NCI-H1930 (cell line): Measurements from ENCODE around the gene EVC2.
"Not testable (repeated sequence)": the region's sequence is repeated elsewhere in the genome, so short reads cannot be mapped to it uniquely, and the experiment has no call there.

Experiments used
- DNase-seq, 2 experiments: peaks; one replicate each; lab custom pipeline; 2025; lab: John Stamatoyannopoulos, UW

The EVC2 gene

DNA sequence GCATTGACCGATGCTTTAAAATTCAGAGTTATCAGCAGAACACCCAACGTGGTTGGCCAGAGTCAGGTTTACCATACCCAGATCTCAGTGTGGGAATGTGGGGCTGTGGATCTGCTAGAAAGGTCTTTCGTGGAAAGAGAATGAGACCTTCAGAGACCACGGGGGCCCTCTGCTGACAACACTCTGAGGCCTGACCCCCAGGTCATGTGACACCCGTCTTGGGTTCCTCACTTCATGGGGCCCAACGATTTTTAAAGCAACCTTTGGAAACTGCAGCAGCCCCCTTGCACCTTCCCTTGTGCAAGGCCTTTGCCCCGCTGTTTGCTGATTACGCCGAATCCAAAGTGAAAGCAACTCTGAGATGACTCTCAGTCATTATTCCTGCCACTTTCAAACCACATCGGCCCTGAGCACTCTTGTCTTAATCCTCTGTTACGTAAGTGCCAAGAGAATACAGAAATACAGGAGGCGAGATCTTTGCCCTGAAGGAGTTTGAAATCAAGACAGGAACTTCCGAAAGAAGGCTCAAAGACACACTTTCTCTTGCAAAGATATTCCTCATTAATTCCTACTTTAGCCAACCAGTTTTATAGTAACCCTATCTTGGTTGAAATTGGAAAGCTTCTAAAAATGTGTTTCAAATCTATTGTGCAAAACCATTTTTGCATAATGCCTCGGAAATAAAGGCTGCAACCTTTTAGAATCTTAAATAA is 88.3 kb downstream of the EVC2 start:
- DNase-seq = no peak

- no peak for DNase-seq
These were observed 90.1 kb downstream of the EVC2 start for GRCh38 chr4:5618051-5618960.

DNA sequence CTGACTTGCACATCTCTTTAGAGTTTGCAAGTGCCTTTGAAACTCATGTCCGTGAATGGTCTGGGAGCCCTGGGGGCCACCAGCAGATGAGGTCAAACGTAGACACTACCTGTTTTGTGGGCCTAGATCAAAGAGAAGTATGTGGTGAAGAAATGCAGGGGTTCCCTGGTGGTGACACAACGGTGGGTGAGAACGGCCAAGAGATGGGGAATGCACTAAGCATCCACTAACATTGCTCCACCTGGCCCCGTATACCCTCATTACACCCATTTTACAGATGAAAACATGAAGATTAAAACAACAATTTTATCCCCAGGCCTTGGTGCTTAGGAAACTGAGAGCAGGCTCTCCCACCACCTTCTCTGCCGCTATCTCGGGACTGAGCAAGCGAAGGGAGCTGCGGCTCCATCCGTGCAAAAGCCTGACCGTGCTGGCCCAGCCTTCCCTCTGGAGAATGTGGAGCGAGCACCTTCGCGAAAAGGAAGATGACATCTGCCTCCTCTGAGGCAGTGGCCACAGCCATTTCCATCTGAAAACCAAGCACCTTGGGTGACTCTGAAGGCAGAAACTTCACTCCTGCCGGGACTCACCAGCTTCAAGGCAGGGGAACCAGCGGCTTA is 91.9 kb downstream of the EVC2 start:
- DNase-seq = no peak

DNA sequence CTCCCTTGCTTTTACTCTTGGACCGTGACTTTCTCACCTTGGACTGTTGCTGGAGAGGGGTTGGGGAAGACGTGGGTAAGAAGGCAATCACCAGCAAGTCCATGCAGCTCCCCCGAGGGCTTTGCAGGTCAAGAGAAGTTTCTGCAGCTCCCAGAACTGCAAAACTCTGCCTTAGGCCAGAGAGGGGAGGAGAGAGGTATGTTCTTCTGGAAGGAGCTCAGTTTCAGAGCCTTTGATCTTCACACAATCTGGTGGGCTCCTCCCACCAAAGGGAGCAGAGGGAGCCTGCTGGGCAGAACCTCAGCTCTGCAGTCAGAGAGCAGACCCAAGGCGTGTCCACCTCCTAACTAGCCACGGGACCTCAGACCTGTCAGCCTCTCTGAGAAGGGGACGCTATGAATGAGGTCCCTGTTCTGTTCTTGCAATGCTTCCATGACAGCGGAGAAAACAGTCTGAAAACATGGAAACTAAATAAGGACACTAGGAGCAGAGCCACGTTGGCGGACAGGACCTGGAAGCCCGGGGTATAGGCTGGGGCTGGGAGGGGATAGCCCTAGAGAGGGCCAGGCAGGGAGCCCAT is 92.8 kb downstream of the EVC2 start:
- DNase-seq = no peak

DNA sequence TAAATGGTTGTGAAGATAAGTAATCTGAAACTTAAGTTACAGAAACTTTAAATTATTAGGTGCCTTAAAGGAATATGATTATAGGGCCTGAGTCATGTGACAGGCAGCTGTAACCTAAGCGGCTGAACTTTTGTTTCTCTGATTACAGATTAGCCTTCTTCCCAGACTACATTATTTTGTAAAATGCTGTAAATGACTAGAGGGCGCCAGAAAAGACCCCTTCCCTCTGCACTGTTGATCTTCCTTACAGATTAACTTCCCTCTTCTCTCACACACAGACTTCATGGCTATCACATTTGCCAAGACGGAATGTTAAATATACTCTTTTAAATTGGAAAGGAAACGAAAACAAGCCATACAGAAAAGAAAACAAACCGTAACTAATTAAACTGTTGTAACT is 96.6 kb downstream of the EVC2 start:
- DNase-seq = no peak

GRCh38 chr4:5609306-5610007 is 98.9 kb downstream of the EVC2 start:
- DNase-seq = no peak

DNA sequence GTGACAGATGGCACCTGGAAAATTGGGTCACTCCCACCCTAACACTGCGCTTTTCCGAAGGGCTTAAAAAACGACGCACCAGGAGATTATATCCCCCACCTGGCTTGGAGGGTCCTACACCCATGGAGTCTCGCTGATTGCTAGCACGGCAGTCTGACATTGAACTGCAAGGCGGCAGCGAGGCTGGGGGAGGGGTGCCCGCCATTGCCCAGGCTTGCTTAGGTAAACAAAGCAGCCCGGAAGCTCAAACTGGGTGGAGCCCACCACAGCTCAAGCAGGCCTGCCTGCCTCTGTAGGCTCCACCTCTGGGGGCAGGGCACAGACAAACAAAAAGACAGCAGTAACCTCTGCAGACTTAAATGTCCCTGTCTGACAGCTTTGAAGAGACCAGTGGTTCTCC is 114.5 kb downstream of the EVC2 start:
- not testable (repeated sequence) for DNase-seq

DNA sequence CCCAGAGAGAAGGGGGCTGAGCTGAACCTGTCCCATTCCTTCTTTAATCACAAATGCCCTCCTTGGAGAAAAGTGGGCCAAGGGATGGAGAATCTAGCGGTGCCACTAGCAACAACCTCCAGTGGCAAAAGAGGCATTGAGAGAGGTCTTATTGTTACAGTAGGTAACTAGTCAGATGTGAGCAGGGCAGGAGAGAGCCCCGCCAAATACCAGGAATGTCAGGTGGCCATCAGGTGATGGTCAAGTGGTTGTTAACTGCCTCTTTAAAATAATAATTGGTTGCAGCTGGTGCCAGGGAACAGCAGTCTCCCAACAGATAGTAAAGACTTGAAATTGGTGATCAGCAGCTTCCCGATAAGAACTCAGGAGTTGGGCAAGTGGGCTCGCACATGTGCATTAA is 116.1 kb downstream of the EVC2 start:
- no peak for DNase-seq

GRCh38 chr4:5589495-5589894 is 118.9 kb downstream of the EVC2 start:
- no peak for DNase-seq

GRCh38 chr4:5588046-5588445 is 120.3 kb downstream of the EVC2 start:
- no peak for DNase-seq

- no peak for DNase-seq
These were observed 132.4 kb downstream of the EVC2 start for GRCh38 chr4:5575941-5576340.

GRCh38 chr4:5574386-5574785 is 134.0 kb downstream of the EVC2 start:
- DNase-seq = no peak

DNA sequence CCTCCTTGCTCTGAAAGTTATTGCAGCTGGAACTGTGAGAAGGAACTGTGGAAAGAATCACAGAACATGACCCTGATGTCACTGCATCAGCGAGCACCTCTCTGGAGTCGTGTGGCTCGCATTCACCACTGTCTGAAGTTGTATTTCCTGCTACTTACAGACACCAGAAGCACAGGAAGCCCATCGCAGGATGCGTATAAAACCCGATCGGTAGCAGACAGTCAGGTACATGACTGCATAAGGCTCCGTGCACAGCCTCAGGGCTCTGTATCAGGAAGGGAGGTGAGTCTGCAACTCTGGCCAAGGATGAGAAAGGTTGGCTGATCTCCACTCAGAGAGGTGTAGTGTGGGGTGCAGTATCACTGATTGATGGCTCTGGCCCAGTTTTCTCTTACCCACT is 134.4 kb downstream of the EVC2 start:
- DNase-seq = no peak

DNA sequence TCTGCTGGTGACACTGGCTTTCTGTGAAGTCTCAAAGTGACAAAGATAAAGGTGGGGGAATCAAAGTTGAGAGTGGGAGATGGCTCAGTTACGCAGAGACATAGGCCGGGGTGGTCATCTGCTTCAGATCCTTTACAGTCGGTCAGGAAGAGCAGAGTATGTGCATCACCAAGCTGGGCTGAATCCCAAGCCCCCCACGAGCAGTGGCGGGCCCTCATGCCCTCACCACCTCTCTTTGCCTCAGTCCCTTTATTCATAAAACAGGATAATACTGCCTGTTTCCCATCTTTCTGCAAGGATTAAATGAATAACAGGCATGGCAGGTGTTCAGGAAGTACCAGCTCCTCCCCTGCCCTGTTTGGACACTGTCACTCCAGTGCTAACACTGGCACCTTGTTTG is 135.6 kb downstream of the EVC2 start:
- no peak for DNase-seq

DNA sequence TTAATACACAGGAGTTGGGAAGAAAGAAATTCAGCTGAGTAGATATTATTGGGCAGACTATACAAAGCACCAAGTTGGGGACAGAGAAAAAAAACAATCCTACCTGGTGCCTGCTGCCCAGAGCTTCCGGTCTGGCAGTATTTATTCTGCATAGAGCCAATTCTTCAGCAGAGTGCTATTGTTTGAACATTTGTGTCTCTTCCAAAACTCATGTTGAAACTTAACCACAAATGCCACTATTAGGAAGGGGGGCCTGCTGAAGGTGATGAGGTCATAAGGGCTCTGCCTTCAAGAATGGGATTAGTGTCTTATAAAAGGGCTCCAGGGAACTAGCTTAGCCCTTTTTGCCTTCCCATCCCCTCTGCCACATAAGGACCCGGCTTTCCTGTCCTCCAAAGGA is 136.2 kb downstream of the EVC2 start:
- no peak for DNase-seq

DNA sequence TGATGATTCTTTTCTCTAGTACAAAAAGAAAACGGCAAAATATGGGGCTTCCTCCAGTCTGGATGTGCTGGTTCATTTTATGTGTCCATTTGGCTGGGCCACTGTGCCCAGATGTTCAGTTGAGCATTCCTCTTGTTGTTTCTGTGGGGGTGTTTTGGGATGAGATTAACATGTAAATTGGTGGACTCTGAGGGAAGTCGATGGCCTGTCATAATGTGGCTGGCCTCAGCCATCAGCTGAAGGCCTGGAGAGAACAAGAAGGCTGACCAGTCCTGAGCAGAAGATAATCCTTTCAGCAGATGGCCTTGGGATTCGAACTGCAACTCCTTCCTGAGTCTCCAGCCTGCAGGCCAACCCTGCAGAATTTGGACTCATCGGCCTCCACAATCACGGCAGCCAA is 136.7 kb downstream of the EVC2 start:
- DNase-seq = no peak

DNA sequence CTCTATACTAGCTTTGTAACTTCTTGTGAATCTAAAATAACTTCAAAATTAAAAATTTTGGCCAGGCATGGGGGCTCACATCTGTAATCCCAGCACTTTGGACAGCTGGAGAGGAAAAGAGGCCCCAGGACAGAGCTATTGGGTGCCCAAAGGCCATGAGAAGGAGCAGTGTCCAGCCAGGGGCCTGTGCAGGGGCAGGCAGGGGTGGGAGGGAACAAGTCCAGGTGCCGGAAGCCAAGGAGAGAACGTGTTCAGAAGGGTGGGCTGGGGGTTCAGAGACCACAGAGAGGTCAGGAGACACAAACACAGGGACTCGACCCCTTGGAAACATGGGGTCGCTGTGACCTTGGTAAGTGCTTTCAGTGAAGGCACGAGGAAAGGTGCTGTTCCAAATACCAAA is 138.9 kb downstream of the EVC2 start:
- no peak for DNase-seq

- no peak for DNase-seq
These were observed 139.4 kb downstream of the EVC2 start for GRCh38 chr4:5568931-5569330.

DNA sequence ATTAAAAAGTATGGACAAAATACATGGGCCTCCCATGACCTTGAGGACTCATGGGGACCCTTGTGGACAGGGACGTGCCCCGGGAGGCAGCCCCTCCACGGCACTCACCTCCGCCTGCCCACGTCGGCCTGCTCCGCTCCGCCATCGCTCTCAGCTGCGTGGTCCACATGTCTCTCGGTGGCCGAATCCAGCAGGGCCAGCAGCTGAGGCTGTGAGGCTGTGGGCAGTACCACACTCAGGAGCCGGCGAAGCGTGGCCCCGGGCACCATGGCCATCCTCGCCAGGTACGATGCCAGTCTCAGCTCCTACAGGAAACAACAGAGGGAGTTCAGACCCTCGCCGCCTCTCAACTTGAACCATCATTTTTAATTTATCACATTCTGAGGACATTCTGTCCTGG is 140.0 kb downstream of the EVC2 start:
- no peak for DNase-seq

DNA sequence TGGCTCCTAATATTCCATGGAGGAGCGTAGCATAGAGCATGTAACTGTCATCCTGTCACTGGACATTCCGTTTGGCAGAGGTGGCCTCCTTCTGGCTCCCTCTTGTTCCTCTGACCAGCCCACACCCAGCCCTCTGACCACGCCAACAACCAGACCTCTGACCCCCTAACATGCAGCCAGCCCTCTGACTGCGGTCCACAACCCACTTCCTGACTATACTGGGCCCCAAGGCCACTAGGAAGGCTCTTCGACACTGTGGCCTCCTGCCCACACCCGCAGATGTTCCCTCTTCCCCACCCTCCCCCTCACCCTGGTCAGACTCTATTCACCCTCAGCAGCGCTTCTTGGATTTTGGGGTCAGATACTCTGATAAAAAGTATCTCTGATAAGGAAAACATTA is 141.4 kb downstream of the EVC2 start:
- DNase-seq = no peak

DNA sequence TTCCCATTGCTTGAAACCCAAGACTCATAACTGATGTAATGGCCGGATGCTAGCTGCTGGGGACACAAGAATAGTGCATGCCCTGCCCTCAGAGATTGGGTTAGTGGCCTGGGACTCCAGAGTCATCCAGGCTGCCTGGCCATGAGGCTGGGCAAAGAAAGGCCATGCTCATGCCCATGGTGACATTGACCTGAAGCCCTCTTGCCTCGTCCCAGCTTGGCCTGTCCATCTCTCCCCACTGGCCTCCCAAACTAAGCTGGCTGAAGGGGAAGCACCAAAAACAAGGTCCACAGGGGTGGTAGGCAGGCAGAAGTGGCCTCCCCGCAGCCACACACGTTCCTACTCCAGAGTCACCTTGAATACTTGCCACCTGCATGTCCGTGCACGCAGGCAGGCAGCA is 141.8 kb downstream of the EVC2 start:
- no peak for DNase-seq

- no peak for DNase-seq
These were observed 144.5 kb downstream of the EVC2 start for GRCh38 chr4:5563856-5564255.
